Cortex of kidney (tissue), 1 donor: ENCODE data around the gene YES1.
"Not testable (repeated sequence)": the region's sequence is repeated elsewhere in the genome, so short reads cannot be mapped to it uniquely, and the experiment has no call there.

ENCODE experiments used
- DNase-seq: peaks from one replicate; lab custom pipeline; 2025; lab: John Stamatoyannopoulos, UW

YES1 gene

DNA sequence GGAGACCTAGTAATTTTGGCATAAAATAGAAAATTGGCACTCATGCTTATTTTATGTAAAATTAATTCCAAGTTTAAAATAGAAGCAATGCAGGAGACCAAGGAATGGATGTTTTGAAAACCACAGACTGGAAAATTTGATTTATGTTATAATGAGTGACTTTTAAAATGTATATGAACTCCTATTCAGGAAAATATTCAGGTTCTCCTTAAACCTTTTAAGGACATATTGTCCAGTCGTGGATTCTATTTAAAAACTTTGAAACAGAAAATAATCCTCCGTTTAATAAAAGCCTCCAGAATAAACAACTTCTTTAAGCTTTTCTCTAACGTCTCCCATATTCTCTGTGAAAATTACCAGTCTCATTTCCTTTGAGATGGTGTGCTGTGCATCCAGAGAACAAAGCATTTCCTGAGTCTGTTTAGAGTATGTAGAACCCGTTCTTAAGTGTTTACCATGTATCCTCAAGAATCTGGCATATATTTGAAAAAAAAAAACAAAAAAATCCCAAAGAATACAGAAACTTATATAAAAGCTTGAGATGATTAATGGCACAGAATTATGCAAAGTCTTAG is 8.6 kb upstream of the YES1 start:
- DNase-seq: no peak

DNA sequence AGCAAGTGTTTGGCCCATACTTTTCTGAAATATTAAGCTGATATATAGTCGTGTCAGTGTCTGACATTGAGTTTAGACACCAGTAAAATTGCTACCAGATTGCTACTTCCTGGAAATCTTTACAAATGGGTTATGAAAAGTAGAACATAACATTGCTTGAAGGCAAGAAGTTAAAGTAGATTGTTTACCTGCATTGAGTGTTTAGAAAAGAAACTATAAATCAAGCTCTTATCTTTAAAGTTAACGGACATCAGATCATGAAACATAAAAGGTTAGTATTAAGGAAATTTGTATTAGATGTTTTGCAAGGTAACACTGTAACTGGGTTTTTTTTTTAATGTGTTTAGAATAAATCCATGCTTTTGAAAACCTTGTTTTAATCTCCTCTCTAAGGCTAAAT is 4.8 kb upstream of the YES1 start:
- no peak for DNase-seq

DNA sequence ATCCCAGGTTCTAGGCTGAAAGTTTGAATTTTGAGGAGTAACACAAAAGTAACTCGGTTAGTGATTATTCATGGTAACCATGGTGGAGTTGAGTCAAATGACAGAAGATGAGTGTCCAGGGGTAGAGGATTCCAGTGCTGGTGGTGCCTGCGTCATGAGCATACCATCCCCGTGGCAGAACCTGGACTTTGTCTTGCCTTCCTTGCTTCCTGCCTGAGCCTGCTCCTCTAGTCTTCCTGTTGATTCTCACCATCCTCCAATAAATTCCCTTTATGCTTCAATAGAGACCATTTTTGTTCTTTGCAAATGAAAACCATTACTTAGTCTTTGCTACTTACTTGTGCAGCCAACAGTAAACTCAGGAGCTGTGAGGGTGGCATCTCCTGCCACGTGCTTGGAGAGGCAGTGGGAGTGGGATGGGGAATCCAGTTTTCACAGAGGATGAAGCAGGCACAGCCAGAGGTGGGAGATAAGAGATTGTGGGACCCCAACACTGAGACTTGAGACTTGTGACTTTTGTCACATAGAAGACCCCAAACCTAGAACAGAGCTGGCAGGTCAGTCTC is 4.1 kb upstream of the YES1 start:
- DNase-seq: no peak

DNA sequence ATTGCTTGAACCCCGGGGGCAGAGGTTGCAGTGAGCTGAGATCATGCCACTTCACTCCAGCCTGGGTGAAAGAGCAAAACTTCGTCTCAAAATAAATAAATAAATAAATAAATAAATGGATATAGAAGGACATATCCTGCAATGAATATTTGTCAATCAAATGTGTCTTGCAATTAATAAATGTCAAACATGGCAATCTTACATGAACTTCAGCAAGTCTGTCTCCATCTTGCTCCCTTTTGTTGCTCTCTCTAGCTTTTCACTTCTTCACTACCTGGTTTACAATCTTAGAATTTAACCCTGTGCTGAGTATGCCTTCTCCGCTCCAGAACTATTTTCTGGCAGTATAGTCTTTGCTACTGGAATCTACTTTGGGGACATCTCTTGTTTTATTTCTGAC is 3.3 kb upstream of the YES1 start:
- no peak for DNase-seq

DNA sequence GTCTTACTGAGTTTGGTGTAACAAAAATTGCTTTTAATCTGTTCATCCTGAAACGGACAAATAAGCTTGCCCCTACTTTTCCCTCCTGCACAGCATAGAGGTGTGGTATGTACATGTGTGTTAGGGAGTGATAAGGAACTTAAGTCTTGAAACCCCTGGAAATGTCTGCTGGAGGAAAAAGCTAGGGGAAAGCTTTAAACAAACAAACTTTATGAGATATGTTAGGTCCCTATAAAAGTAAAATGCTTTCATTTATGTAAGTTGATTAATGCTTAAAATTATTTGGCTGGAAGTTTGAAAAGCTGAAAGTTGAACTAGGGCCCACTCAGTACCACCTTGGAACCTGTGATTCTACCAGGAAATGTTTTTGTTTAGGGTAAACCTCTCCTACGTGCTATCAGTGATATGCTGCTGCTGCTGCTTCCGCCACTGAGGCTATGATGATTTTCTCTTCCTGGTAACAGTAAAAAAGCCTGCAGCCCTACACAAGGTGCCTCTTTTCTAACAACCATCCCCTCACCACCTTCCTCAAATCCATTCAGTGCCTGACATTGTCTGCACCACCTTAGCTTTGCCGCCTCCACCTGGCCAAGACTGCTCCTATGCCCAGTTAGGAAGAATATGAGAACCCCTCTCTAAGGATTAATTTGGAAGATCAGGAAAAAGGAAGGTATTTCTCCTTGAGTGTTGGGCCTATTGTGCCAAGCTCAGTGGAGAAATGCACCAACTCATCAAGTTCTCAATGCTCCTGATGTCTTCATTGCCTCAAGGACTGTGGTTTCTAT is 2.5 kb upstream of the YES1 start:
- DNase-seq: no peak

DNA sequence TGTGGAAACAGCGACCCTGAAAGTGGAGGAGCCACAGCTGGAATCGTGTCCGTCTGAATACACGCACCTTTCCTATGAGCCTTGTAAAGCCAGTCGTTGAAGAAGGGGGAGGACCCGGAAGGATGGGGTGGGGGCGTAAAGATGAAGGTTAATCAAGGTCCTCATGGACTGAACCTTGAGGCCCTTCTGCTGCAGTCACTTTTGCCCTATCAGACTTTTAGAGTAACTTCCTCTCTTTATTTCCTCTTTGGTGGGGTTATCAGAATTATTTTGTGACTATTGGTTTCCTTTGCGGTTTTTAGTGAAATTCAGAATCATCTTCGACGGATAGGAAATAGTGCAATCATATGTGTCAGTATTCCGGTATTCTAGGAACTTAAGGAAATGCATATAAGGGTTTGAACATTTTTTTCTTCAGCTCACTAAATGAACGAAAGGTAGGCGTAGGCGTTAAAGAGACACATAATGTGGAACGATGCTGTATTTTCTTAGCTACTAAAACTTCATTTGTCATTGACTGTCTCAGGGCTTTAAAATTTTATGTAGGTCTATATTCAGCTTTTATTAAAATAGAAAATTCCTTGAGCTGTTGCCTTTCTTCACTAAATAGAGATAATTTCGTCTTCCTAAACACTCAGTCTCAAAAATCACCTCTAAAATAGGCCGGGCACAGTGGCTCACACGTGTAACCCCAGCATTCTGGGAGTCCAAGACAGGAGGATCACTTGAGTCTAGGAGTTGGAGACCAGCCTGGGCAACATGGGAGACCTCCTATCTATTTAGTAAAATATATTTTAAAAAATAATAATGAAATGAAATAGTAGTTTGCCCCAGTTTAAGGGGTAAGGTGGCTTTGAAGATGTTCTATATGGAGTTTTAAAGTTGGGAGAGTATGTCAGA is 1.4 kb upstream of the YES1 start:
- no peak for DNase-seq

DNA sequence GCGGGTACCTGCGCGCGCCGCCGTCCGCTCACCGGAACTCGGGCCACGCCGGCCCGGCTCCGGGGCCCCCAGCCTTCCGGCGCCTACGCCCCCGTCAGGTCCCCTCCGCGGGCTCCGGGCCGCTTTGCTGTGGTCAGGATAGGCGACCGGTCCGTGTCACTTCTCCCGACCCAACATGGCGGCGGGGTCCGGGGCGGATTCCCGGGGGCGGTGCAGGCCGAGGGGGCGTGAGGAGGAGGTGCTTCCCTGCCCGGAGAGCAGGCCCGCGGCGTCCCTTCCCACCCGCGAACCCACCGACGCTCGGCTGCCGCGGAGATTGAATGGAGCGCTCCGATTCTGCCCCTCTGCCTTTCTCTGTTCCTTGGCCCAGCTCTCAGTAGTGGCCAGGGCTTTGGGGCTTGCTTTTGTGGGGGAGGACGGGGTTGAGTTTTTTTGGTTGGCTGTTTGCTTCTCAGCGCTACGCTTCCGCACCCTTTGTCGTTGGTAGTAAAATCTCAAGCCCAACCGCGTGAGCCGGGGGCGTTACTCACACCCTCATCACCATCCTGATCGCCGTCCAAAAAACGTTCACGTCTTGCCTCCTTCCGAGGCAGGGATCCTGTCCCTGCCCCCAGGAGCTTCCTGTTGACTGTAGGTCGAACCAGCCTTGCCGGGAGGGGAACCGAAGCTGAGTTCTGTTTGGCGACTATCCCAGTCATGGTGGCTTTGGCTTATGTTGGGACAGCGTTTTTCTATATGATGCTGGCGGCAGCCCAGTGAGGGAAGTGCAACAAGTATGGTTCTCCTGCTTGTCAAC is 532 bp upstream of the YES1 start:
- peak; percentile 77 for DNase-seq

DNA sequence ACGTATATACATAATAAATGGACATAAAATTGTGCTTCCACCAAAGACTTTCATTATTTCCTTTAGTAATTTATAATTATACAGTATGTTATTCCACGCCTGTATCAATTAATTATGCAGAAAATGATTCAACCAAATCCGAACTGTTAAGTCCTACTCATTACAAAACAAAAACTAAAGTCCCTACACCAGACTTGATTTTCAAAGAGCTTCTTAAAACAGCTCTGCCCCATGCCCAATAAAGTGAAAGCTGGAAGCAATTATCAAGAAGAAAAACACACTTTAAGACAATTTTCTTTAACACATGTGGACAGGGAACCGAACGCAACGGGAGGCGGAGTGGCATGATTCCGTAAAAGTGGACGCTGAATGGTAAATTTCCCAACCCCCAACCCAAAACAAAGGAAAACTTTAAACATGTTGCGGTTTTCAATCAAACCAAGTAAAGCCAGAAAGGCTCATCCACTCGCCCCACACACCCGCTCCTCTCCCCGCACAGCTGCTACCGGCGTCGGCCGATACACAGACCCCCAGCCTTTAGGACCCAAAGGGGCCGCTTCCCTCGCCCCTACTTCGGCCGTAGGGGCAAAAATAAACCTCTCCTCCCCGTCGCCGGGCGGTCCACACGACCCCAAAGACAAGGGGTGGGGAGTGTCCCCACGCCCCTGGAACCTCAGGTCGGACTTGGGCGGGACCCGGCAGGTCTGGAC is 705 bp downstream of the YES1 start:
- no peak for DNase-seq

DNA sequence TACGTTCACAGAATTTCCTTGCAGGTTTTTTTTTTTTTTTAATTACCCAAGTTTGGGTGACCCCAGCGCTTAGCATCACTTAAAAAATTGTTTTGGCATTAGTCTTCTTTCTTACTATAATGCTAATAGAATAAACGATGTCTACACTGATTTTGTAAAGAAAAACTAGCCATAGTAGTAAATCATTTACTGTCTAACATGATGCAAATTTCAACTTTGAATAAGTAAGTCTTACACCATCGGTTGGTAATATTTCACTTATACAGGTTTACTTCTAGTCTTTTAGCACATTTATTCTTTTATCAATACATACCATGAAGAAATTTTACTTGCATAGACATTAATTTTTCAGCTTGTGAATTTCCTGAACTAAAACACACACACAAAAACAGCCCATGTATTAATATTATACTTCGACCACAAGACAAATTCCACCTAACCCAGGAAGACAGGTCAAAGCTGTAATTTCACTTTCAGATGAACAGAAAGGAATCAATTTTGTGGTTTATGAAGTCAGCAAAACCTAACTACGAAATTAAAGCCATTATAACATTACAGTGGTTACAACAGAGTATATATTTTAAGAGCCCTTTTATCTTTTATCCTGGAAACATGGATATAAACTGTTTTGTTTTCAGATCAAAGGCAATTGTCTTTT is 1.9 kb downstream of the YES1 start:
- DNase-seq: no peak

DNA sequence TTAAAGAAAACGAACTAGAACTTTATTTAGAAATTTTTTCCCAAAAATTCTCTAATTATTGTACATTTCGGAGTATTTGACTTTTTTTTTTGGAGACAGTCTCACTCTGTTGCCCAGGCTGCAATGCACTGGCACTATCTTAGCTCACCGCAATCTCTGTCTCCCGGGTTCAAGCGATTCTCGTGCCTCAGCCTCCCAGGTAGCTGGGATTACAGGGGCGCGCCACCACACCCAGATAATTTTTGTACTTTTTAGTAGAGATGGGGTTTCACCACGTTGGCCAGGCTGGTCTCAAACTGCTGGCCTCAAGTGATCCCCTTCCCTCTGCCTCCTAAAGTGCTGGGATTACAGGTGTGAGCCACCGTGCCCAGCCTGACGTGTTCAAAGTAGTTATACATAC is 2.8 kb downstream of the YES1 start:
- not testable (repeated sequence) for DNase-seq

DNA sequence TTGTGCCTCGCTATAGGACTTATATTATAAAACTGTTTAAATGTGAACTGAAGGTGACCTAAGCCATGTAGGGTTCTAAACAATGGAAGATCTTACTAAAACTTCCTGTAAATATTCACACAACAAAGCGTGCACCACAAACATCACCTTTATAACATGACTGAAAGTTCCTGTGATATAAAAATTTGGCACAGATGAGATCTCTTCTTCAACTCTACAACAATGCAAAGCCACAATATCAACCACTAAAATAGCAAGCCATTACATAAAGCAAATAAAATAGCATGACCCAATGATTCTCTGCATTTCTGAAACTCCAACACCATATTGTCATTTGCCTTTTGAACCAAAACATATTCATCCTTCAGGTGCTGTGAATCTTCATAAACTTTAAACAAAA is 3.5 kb downstream of the YES1 start:
- no peak for DNase-seq

DNA sequence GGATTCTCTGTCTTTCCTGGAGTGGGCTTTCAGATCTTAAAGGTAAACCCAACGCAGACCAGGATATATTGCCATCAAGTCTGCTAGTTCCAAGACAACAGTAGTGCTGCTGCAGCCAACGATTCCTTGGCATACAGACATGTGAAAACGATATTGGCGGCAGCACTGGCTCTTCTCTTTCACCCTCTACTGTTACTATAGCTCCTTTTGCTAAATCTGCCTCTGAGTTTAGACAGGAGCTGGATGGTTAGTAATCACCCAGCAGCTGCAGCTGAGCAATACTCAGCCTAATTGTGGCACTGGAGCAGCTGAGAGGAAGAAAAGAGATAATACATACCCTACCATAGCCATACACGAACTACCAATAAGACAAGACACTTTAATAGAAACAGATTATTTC is 4.0 kb downstream of the YES1 start:
- no peak for DNase-seq

DNA sequence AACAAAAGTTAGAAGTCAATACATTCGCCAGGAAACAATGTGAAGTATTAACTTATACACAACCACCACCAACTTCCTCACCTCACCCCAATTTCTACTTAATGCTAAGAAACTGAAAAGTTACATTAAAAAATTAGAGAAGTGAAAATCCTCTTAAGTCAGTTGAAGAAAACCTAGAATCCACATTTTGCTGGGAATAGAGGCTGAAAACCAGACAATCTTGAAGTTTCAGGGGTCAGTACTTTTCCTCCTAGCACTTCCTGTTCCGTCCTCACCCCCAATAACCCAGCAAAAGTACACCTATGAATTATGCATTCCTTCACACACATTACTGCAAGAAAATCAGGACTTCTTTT is 6.3 kb downstream of the YES1 start:
- DNase-seq: no peak

DNA sequence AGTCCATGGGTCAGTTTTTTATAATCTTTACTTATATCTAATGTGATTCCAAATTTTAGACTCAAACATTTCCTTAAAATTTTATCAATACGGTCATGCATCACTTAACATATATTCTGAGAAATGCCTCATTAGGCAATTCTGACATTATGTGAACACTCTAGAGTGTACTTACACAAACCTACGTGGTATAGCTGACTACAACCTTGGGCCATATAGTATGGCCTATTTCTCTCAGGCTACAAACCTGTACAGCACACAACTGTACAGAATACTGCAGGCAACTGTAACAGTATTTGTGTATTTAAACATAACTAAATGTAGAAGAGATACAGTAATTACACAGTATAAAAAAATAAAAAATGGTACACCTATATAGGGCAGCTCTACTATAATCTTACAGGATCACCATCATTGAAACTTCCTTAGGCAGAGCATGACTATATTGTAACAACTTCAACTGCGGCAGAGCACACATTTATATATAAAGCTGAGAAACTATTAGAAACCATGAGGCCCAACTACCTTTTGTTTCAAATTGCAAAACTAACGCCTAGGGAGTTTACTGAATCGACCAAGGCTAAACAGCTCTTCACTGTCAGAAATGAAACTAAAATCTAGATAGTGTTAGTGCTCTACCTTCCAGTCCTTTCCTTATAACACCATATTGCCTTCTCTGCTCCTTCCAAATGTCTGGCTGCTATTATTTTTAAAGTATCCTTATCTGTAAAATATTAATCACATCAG is 6.9 kb downstream of the YES1 start:
- DNase-seq: no peak

DNA sequence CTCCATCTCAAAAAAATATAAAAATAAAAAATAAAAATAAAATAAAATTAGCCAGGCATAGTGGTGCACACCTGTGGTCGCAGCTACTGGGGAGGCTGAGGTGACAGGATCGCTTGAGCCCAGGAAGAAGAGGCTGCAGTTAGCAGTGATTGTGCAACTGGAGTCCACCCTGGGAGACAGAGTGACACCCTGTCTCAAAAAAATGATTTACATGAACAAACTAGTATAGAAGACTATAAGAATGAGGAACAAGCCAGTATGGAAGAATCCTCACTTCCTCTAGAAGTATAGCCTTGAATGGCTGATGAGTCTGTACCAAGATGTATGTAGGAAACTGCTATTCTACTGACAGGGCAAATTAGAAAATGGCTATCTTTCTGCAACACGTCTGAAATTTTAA is 10.9 kb downstream of the YES1 start:
- no peak for DNase-seq

DNA sequence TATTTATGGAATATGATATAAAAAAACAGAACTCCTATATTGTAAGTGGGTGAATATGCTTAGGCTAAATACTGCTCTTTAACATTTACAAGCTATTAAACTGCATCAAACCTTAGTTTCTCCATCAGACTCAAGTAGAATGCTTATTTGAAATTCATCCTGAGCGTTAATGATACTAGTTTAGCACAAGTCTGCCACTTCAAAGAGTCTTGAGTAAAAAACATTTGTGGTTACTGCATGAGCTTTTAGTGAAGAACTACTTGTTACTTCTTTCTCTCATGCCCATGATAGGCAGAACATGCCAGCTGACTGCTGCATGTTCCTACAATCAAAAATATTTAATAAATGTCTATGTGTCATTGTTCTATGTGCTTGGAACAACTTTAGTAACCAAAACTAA is 12.1 kb downstream of the YES1 start:
- no peak for DNase-seq

DNA sequence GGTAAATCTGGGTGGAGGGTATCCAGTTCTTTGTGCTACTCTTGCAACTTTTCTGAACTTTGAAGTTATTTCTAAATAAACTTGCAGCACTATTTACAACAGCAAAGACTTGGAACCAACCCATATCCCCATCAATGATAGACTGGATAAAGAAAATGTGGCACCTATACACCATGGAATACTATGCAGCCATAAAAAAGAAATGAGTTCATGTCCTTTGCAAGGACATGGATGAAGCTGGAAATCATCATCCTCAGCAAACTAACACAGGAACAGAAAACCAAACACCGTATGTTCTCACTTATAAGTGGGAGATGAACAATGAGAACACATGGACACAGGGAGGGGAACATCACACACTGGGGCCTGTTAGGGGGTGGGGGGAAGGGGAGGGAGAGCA is 16.7 kb downstream of the YES1 start:
- DNase-seq: not testable (repeated sequence)

DNA sequence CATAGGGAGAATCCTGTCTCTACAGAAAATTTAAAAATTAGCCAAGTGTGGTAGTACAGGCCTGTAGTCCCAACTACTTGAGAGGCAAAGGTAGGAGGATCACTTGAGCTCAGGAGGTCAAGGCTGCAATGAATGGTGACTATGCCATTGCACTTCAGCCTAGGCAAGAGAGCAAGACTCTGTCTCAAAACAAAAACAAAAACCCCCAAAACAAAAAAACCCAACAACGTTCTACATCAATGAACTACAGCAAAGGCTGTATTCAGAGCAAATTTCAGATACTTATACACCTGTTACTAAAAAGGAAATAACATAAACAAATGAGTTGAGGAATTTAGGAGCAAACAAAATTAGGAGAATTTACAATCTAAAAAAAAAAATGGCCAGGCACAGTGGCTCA is 22.6 kb downstream of the YES1 start:
- no peak for DNase-seq

DNA sequence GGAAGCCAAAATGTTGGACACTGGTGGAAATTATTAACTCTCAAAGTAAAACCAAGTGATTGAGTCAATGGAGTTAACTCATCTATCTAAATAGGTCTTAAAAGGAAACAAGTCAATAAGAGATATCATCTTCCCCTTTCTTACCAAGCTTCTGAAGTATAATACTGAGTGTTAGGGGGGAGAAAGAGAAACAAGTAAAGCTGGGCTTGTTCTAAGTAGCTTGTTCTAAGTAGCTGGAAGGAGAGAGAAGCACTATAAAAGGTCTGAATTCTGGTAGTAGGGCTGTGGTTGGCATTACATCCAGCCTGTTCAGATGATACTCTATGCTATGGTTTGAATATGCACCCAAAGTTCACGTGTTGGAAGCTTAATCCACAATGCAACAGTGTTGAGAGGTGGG is 26.8 kb downstream of the YES1 start:
- DNase-seq: no peak
